Loucy (cell line): Measurements from ENCODE around the gene NOD1.

ENCODE experiments used
- H2AFZ ChIP-seq: fragments of 200-600 bp; sonication (generic); 2 replicates; pipeline ENCODE4 v1.6.0; 2016; ENCODE audit warnings: antibody characterized with exemption, mild to moderate bottlenecking, low read length, moderate library complexity
- H3F3A ChIP-seq: fragments of 200-600 bp; 2 replicates; pipeline ENCODE4 v1.6.0; 2016; ENCODE audit warnings: antibody characterized with exemption, low read depth, mild to moderate bottlenecking
- H3K27me3 ChIP-seq: fragments of 200-600 bp; sonication (generic); 2 replicates; pipeline ENCODE4 v1.6.1; 2014; ENCODE audit warnings: low read length, mild to moderate bottlenecking; ENCODE audit not compliant: insufficient read depth, poor library complexity, severe bottlenecking
- H3K36me3 ChIP-seq: fragments of 200-600 bp; sonication (generic); 2 replicates; pipeline ENCODE4 v1.6.1; 2016; ENCODE audit warnings: low read length; ENCODE audit not compliant: insufficient read depth
- H3K4me1 ChIP-seq: fragments of 200-600 bp; sonication (generic); 2 replicates; pipeline ENCODE4 v1.5.1; 2014; ENCODE audit warnings: low read length, mild to moderate bottlenecking; ENCODE audit not compliant: insufficient read depth, poor library complexity, severe bottlenecking
- H3K4me2 ChIP-seq: fragments of 200-600 bp; sonication (generic); 2 replicates; pipeline ENCODE4 v1.6.0; 2014; ENCODE audit warnings: antibody characterized with exemption, low read length, low read depth, mild to moderate bottlenecking; ENCODE audit not compliant: poor library complexity, severe bottlenecking
- H3K4me3 ChIP-seq: fragments of 200-600 bp; sonication (generic); 2 replicates; pipeline ENCODE4 v1.5.1; 2014; ENCODE audit warnings: low read length, mild to moderate bottlenecking, mixed read lengths; ENCODE audit not compliant: poor library complexity, severe bottlenecking
- H3K79me2 ChIP-seq: fragments of 200-600 bp; sonication (generic); 2 replicates; pipeline ENCODE4 v1.6.1; 2014; ENCODE audit warnings: low read length; ENCODE audit not compliant: insufficient read depth
- H3K9ac ChIP-seq: fragments of 200-600 bp; sonication (generic); 2 replicates; pipeline ENCODE4 v1.6.0; 2014; ENCODE audit warnings: mild to moderate bottlenecking, low read depth, low read length, moderate library complexity; ENCODE audit not compliant: poor library complexity, severe bottlenecking
- H3K9me2 ChIP-seq: fragments of 200-600 bp; sonication (generic); replicated peaks from 2 replicates; pipeline ENCODE4 v1.6.1; 2016; ENCODE audit warnings: low read depth, low read length, mixed read lengths
- H3K9me3 ChIP-seq: fragments of 200-600 bp; sonication (generic); 2 replicates; pipeline ENCODE4 v1.6.1; 2014; ENCODE audit warnings: mild to moderate bottlenecking, antibody characterized with exemption, low read length, low read depth; ENCODE audit not compliant: insufficient read depth
- H4K20me1 ChIP-seq: fragments of 200-600 bp; sonication (generic); 2 replicates; pipeline ENCODE4 v1.6.0; 2014; ENCODE audit warnings: antibody characterized with exemption, low read length, mild to moderate bottlenecking; ENCODE audit not compliant: insufficient read depth, poor library complexity, severe bottlenecking
- EZH2phosphoT487 ChIP-seq: fragments of 200-600 bp; IDR thresholded peaks from 2 replicates; pipeline ENCODE4 v1.6.1; 2018; ENCODE audit warnings: antibody characterized with exemption, mild to moderate bottlenecking, moderate library complexity, borderline replicate concordance
- TF ChIP-seq, protein P1 (sequence below): fragments of 200-600 bp; sonication (generic); conservative IDR thresholded peaks from 2 replicates; pipeline ENCODE4 v1.5.1; 2014; ENCODE audit warnings: mild to moderate bottlenecking, antibody characterized with exemption, low read length

NOD1 gene

DNA sequence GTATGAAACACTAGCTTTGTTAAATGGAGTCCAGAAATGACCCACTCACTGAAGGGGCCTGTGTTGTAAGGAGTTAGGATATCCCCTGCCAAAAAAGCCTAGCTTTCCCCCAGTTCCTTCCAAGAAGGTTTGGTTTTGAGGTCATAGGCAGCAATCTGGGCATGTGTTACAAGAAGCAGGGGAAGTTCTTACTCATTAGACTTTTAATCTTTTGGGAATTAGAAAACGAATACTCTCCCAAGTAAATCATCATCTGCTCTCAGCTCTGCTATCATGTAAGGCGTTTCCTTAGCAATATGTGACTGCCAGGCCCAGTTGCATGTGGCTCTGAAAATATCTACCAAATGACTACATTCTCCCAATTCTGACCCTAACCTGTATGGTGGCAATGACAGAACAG, 3.7 kb downstream of the NOD1 start:
- no peak overlapping the region for H3K9ac ChIP-seq
- H3K4me3 ChIP-seq = peak overlapping the region; percentile 95
- H3K4me2 ChIP-seq = peak overlapping the region; percentile 98
- TF ChIP-seq EZH2phosphoT487 = no peak
- TF ChIP-seq, protein P1, sequence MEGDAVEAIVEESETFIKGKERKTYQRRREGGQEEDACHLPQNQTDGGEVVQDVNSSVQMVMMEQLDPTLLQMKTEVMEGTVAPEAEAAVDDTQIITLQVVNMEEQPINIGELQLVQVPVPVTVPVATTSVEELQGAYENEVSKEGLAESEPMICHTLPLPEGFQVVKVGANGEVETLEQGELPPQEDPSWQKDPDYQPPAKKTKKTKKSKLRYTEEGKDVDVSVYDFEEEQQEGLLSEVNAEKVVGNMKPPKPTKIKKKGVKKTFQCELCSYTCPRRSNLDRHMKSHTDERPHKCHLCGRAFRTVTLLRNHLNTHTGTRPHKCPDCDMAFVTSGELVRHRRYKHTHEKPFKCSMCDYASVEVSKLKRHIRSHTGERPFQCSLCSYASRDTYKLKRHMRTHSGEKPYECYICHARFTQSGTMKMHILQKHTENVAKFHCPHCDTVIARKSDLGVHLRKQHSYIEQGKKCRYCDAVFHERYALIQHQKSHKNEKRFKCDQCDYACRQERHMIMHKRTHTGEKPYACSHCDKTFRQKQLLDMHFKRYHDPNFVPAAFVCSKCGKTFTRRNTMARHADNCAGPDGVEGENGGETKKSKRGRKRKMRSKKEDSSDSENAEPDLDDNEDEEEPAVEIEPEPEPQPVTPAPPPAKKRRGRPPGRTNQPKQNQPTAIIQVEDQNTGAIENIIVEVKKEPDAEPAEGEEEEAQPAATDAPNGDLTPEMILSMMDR = no peak
- H3K4me1 ChIP-seq = peaks cover 72% of the 10 kb centered on the region
- peaks cover 22% of the 10 kb centered on the region for H3K79me2 ChIP-seq
- H3K9me2 ChIP-seq = no peaks in the 10 kb centered on the region
- no peaks in the 10 kb centered on the region for H3K27me3 ChIP-seq
- no peaks in the 10 kb centered on the region for H3F3A ChIP-seq
- H4K20me1 ChIP-seq = no peaks in the 10 kb centered on the region
- no peaks in the 10 kb centered on the region for H3K9me3 ChIP-seq
- H3K36me3 ChIP-seq = no peaks in the 10 kb centered on the region
- no peak overlapping the region for H2AFZ ChIP-seq

DNA sequence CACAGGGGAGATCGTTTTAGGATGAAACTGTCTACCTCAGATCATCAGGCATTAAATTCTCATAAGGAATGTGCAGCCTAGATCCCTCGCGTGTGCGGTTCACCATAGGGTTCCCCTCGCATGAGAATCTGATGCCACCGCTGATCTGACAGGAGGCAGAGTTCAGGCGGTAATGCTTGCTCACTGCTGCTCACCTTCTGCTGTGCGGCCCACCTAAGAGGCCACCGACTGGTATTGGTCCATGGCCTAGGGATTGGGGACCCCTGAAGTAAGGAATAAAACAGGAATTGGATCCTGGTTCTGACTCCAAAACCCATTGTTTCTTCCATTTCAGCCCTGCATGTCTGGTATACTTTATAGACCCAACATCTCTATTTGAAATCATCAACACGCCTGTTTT, 4.1 kb downstream of the NOD1 start:
- H4K20me1 ChIP-seq = no peaks in the 10 kb centered on the region
- H3K9me3 ChIP-seq = no peaks in the 10 kb centered on the region
- peak overlapping the region; percentile 98 for H3K4me2 ChIP-seq
- peaks cover 22% of the 10 kb centered on the region for H3K79me2 ChIP-seq
- no peak overlapping the region for H3K9ac ChIP-seq
- no peaks in the 10 kb centered on the region for H3K27me3 ChIP-seq
- no peak overlapping the region for H3K4me3 ChIP-seq
- H2AFZ ChIP-seq = no peak overlapping the region
- H3K9me2 ChIP-seq = no peaks in the 10 kb centered on the region
- TF ChIP-seq, protein P1 = no peak
- TF ChIP-seq EZH2phosphoT487 = no peak
- no peaks in the 10 kb centered on the region for H3F3A ChIP-seq
- H3K4me1 ChIP-seq = peaks cover 68% of the 10 kb centered on the region
- no peaks in the 10 kb centered on the region for H3K36me3 ChIP-seq

DNA sequence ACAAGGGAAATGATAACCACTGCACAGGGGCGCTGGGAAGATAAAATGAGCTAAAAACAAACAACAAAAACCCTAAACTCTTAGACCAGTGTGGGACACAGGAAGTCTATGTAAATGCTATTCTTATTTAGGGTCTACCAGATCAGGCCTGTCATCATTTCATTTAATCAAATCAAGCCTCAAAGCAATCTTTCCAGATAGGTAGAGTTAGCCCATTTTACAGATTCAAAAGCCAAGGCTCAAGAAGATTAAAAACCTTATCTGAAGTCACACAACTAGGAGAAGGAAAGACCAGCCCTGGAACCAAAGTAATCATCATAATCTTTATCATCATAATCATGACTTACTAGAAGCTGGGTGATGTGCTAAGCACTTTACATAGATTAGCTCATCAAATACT, 4.7 kb downstream of the NOD1 start:
- H3K4me1 ChIP-seq = peaks cover 62% of the 10 kb centered on the region
- no peaks in the 10 kb centered on the region for H3K36me3 ChIP-seq
- TF ChIP-seq EZH2phosphoT487 = no peak
- TF ChIP-seq, protein P1 = no peak
- H3K9me3 ChIP-seq = no peaks in the 10 kb centered on the region
- no peak overlapping the region for H2AFZ ChIP-seq
- no peak overlapping the region for H3K9ac ChIP-seq
- no peaks in the 10 kb centered on the region for H3F3A ChIP-seq
- H3K9me2 ChIP-seq = no peaks in the 10 kb centered on the region
- H4K20me1 ChIP-seq = no peaks in the 10 kb centered on the region
- peaks cover 24% of the 10 kb centered on the region for H3K79me2 ChIP-seq
- peak overlapping the region; percentile 98 for H3K4me2 ChIP-seq
- no peaks in the 10 kb centered on the region for H3K27me3 ChIP-seq
- no peak overlapping the region for H3K4me3 ChIP-seq
